Activated CD8-positive, alpha-beta T cell treated with anti-CD3 and anti-CD28 coated beads for 36 hours (primary cell): ENCODE results near the gene TGOLN2. TPM values are rescaled to one million over a fixed set of nuclear protein-coding genes. Genes with fewer than 3 reads are reported as not detected.

ENCODE experiments used
- ATAC-seq: fragments of 200-7000 bp; cut with Tn5 transposase; one replicate; pipeline ENCODE4 v1.10.0; 2021; ENCODE audit warnings: mild to moderate bottlenecking, moderate library complexity
- CTCF ChIA-PET: fragments of 350-600 bp; sonication (Branson Sonifier 250); formaldehyde crosslinking; loops from one replicate; lab custom pipeline; 2021; ENCODE audit warnings: antibody characterized with exemption; lab: Charles Lee
- POLR2A ChIA-PET: fragments of 350-600 bp; sonication (Branson Sonifier 250); formaldehyde crosslinking; loops from one replicate; lab custom pipeline; 2021; ENCODE audit warnings: antibody characterized with exemption; lab: Charles Lee
- DNase-seq: peaks from one replicate; pipeline ENCODE4 v3.0.0-alpha.2; 2020
- H3K27ac Mint-ChIP-seq: one replicate; pipeline ENCODE4 v1.8.0; 2021; ENCODE audit warnings: mild to moderate bottlenecking, mixed read lengths
- H3K27me3 Mint-ChIP-seq: one replicate; pipeline ENCODE4 v1.8.0; 2021; ENCODE audit warnings: mixed read lengths
- H3K36me3 Mint-ChIP-seq: one replicate; pipeline ENCODE4 v1.8.0; 2021; ENCODE audit warnings: low read depth, mixed read lengths
- H3K4me1 Mint-ChIP-seq: one replicate; pipeline ENCODE4 v1.8.0; 2021; ENCODE audit warnings: low read depth, mixed read lengths
- H3K4me3 Mint-ChIP-seq: one replicate; pipeline ENCODE4 v1.8.0; 2021; ENCODE audit warnings: mild to moderate bottlenecking, moderate library complexity, mixed read lengths
- H3K9me3 Mint-ChIP-seq: one replicate; pipeline ENCODE4 v1.8.0; 2021; ENCODE audit warnings: mixed read lengths
- CTCF ChIP-seq: fragments of 200-600 bp; IDR thresholded peaks from one replicate; pipeline ENCODE4 v1.8.0; 2022; ENCODE audit warnings: antibody characterized with exemption, mild to moderate bottlenecking
- intact Hi-C: fragments of 100-400 bp; cut with micrococcal nuclease; formaldehyde crosslinking; loops from one replicate; pipeline ENCODE4 v1.10.0; 2022
- total RNA-seq, 2 experiments: library from RNA; stranded (reverse); gene quantifications; one replicate each; pipeline ENCODE4 v1.2.3, GENCODE V29; 2021

Gene TGOLN2
- total RNA-seq, 2 experiments from 2014 or later = 62.8 to 64.0 TPM

- H3K9me3 Mint-ChIP-seq = no peaks in the 10 kb centered on the region
- intact Hi-C loops = no loop called here
- DNase-seq (peak; percentile 11), ATAC-seq (no peak)
- H3K4me3 Mint-ChIP-seq = no peak overlapping the region
- no peak overlapping the region for H3K27ac Mint-ChIP-seq
- no peak for TF ChIP-seq CTCF
- H3K4me1 Mint-ChIP-seq = no peaks in the 10 kb centered on the region
- CTCF ChIA-PET = interaction anchor here (1.4 to 12.3 kb wide), 3 partner anchors 8 to 24 kb away, joined by 4 to 136 read pairs (median 64); no protein-coding TSS in a partner anchor
- POLR2A ChIA-PET = no interaction called here
- H3K36me3 Mint-ChIP-seq = no peaks in the 10 kb centered on the region
- no peaks in the 10 kb centered on the region for H3K27me3 Mint-ChIP-seq
These were observed 53.8 kb downstream of the TGOLN2 start for GRCh38 chr2:85273738-85274731.

- ATAC-seq (no peak), DNase-seq (no peak)
- intact Hi-C loops = no loop called here
- ChIA-PET POLR2A (no interaction called here), CTCF (interaction anchor here (1.0 to 12.3 kb wide), 3 partner anchors 13 to 37 kb away, joined by 3 to 136 read pairs (median 64); no protein-coding TSS in a partner anchor)
- Mint-ChIP-seq H3K27me3 (no peaks in the 10 kb centered on the region), H3K36me3 (no peaks in the 10 kb centered on the region), H3K4me1 (no peaks in the 10 kb centered on the region), H3K27ac (no peak overlapping the region), H3K4me3 (no peak overlapping the region), H3K9me3 (no peaks in the 10 kb centered on the region)
- no peak for TF ChIP-seq CTCF
These were observed 55.4 kb downstream of the TGOLN2 start for GRCh38 chr2:85272357-85272756.

GRCh38 chr2:85269959-85270358, 57.8 kb downstream of the TGOLN2 start:
- no peaks in the 10 kb centered on the region for H3K9me3 Mint-ChIP-seq
- H3K27ac Mint-ChIP-seq = no peak overlapping the region
- no peaks in the 10 kb centered on the region for H3K4me1 Mint-ChIP-seq
- no peak overlapping the region for H3K4me3 Mint-ChIP-seq
- intact Hi-C loops = no loop called here
- no peak for DNase-seq
- TF ChIP-seq CTCF = no peak
- CTCF ChIA-PET = interaction anchor here (1.4 to 12.3 kb wide), 4 partner anchors 16 to 204 kb away, joined by 3 to 136 read pairs (median 34); no protein-coding TSS in a partner anchor
- H3K27me3 Mint-ChIP-seq = no peaks in the 10 kb centered on the region
- POLR2A ChIA-PET = no interaction called here
- no peaks in the 10 kb centered on the region for H3K36me3 Mint-ChIP-seq
- ATAC-seq = no peak

Other genes starting within 250 kb of the TGOLN2 start
- gene TCF7L1, start 194.6 kb downstream of the TGOLN2 start, total RNA-seq = not detected
- 10 to 100 TPM; 21.3 to 22.9 TPM for gene RETSAT, start 26.5 kb upstream of the TGOLN2 start, total RNA-seq
- 10 to 100 TPM; 11.8 to 13.0 TPM for gene ELMOD3, start 26.8 kb upstream of the TGOLN2 start, total RNA-seq
- gene CAPG, start 82.4 kb upstream of the TGOLN2 start, total RNA-seq = 10 to 100 TPM; 18.7 to 19.3 TPM
- under 1 TPM; 0.77 to 0.96 TPM for gene SH2D6, start 90.7 kb upstream of the TGOLN2 start, total RNA-seq
- gene MAT2A, start 211.2 kb upstream of the TGOLN2 start, total RNA-seq = 100 to 1,000 TPM; 276 to 282 TPM
- 10 to 100 TPM; 14.6 to 16.7 TPM for gene GGCX, start 233.5 kb upstream of the TGOLN2 start, total RNA-seq
- 10 to 100 TPM; 84.5 to 91.1 TPM for gene VAMP8, start 249.6 kb upstream of the TGOLN2 start, total RNA-seq